ENCODE results near the gene GSTK1. TPM values are rescaled to one million over a fixed set of nuclear protein-coding genes. Genes with fewer than 3 reads are reported as not detected.

The GSTK1 gene
- total and polyA plus RNA-seq, 9 donors: 55.0 to 138 (median 81.5) TPM

DNA sequence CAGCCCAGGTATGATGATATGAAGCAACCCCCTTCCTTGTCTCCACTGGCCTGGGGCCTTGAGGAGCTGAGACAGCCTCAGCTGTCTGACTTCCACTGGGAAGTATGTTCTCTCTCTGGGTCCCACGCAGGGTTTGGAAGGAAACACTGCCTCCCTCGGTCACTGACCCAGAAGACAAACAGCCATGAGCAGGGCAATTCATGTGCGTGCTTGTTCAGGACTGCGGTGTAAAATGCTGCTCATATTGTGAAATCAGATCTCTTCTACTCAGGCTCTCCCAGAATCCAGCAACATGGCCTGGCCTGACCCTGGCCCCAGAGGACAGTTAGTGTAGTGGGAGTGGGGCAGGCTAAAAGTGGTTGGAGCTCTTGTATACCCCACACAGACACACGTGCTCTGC, 55.4 kb downstream of the GSTK1 start:
- no peak for DNase-seq
- Histone ChIP-seq H3K27me3 (no peaks in the 10 kb centered on the region), H3K27ac (no peak overlapping the region), H3K36me3 (no peaks in the 10 kb centered on the region), H3K4me1 (ENCODE audit: insufficient read depth) (peaks cover 2% of the 10 kb centered on the region), H3K4me3 (no peak overlapping the region), H3K9me3 (no peaks in the 10 kb centered on the region)
- intact Hi-C loops (cut with DNase I): no loop called here
- TF ChIP-seq, protein P1, sequence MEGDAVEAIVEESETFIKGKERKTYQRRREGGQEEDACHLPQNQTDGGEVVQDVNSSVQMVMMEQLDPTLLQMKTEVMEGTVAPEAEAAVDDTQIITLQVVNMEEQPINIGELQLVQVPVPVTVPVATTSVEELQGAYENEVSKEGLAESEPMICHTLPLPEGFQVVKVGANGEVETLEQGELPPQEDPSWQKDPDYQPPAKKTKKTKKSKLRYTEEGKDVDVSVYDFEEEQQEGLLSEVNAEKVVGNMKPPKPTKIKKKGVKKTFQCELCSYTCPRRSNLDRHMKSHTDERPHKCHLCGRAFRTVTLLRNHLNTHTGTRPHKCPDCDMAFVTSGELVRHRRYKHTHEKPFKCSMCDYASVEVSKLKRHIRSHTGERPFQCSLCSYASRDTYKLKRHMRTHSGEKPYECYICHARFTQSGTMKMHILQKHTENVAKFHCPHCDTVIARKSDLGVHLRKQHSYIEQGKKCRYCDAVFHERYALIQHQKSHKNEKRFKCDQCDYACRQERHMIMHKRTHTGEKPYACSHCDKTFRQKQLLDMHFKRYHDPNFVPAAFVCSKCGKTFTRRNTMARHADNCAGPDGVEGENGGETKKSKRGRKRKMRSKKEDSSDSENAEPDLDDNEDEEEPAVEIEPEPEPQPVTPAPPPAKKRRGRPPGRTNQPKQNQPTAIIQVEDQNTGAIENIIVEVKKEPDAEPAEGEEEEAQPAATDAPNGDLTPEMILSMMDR (IDR thresholded peaks at IDR 0.05): no peak
- TF ChIP-seq EP300 (IDR thresholded peaks at IDR 0.05) (no peak), POLR2A (IDR thresholded peaks at IDR 0.05) (no peak)
- WGBS, 3 donors: 30 to 33% (median 32%) methylated on average over 5 of the region's 5 CpGs

Small RNA genes within 50 kb of the gene (small RNA-seq; reads per million reads assigned to genes)
- not detected for gene AC073342.3
- gene RN7SL481P: not detected
- gene RN7SL535P: not detected

Other genes with a start within 250 kb of the GSTK1 start
- under 1 TPM in 2 of 7 donors, not detected in 5; 0.22 TPM for gene OR9A2, start 236.3 kb upstream of the GSTK1 start, total RNA-seq
- gene OR9A2, start 236.3 kb upstream of the GSTK1 start, polyA plus RNA-seq: not detected
- gene OR6V1, start 211.1 kb upstream of the GSTK1 start, total RNA-seq: not detected
- gene OR6V1, start 211.1 kb upstream of the GSTK1 start, polyA plus RNA-seq: not detected
- 1 to 10 TPM in 1 of 7 donors, under 1 TPM in 1, not detected in 5; 0.92 to 4.9 TPM for gene PIP, start 131.4 kb upstream of the GSTK1 start, total RNA-seq
- not detected for gene PIP, start 131.4 kb upstream of the GSTK1 start, polyA plus RNA-seq
- not detected for gene TAS2R39, start 80.0 kb upstream of the GSTK1 start, total RNA-seq
- gene TAS2R39, start 80.0 kb upstream of the GSTK1 start, polyA plus RNA-seq: not detected
- not detected for gene TAS2R40, start 41.4 kb upstream of the GSTK1 start, total RNA-seq
- gene TAS2R40, start 41.4 kb upstream of the GSTK1 start, polyA plus RNA-seq: not detected
- gene TMEM139, start 21.5 kb downstream of the GSTK1 start, total RNA-seq: 10 to 100 TPM in 1 of 7 donors, 1 to 10 TPM in 2, under 1 TPM in 4; 0.35 to 10.8 (median 0.61) TPM
- 1 to 10 TPM in 1 of 2 donors, under 1 TPM in 1; 0.42 to 1.2 TPM for gene TMEM139, start 21.5 kb downstream of the GSTK1 start, polyA plus RNA-seq
- gene CASP2, start 24.9 kb downstream of the GSTK1 start, total RNA-seq: 10 to 100 TPM in 5 of 7 donors, 1 to 10 TPM in 2; 7.7 to 26.6 (median 23.0) TPM
- gene CASP2, start 24.9 kb downstream of the GSTK1 start, polyA plus RNA-seq: 10 to 100 TPM in 1 of 2 donors, 1 to 10 TPM in 1; 8.0 to 23.8 TPM
- under 1 TPM in 1 of 7 donors, not detected in 6; 0.10 TPM for gene CLCN1, start 52.7 kb downstream of the GSTK1 start, total RNA-seq
- gene CLCN1, start 52.7 kb downstream of the GSTK1 start, polyA plus RNA-seq: not detected
- gene FAM131B, start 99.3 kb downstream of the GSTK1 start, total RNA-seq: under 1 TPM; 0.34 to 0.99 (median 0.79) TPM
- under 1 TPM; 0.29 to 0.83 TPM for gene FAM131B, start 99.3 kb downstream of the GSTK1 start, polyA plus RNA-seq
- gene ZYX, start 117.9 kb downstream of the GSTK1 start, total RNA-seq: 100 to 1,000 TPM in 5 of 7 donors, 10 to 100 TPM in 2; 44.2 to 282 (median 195) TPM
- gene ZYX, start 117.9 kb downstream of the GSTK1 start, polyA plus RNA-seq: 100 to 1,000 TPM in 1 of 2 donors, 10 to 100 TPM in 1; 91.8 to 109 TPM
- 10 to 100 TPM in 1 of 7 donors, 1 to 10 TPM in 4, under 1 TPM in 1, not detected in 1; 0.40 to 21.3 (median 2.6) TPM for gene EPHA1, start 145.4 kb downstream of the GSTK1 start, total RNA-seq
- gene EPHA1, start 145.4 kb downstream of the GSTK1 start, polyA plus RNA-seq: under 1 TPM; 0.21 to 0.45 TPM
- under 1 TPM in 1 of 7 donors, not detected in 6; 0.98 TPM for gene TAS2R60, start 180.0 kb downstream of the GSTK1 start, total RNA-seq
- gene TAS2R60, start 180.0 kb downstream of the GSTK1 start, polyA plus RNA-seq: not detected
- under 1 TPM in 1 of 7 donors, not detected in 6; 0.50 TPM for gene TAS2R41, start 214.4 kb downstream of the GSTK1 start, total RNA-seq
- gene TAS2R41, start 214.4 kb downstream of the GSTK1 start, polyA plus RNA-seq: not detected